ELR (cell line): Measurements from ENCODE around the gene EFHD2.
A peak's percentile ranks its signal among the peaks of the same experiment; 100 is the strongest.
"Not testable (repeated sequence)": the region's sequence is repeated elsewhere in the genome, so short reads cannot be mapped to it uniquely, and the experiment has no call there.

ENCODE experiments used
- DNase-seq: peaks from one replicate; pipeline ENCODE4 v3.0.0-alpha.2; 2015; ENCODE audit warnings: low read depth

The EFHD2 gene

GRCh38 chr1:15412175-15412800, 2.6 kb downstream of the EFHD2 start:
- DNase-seq, result peak; percentile 61

GRCh38 chr1:15412843-15413242, 3.2 kb downstream of the EFHD2 start:
- no peak for DNase-seq

GRCh38 chr1:15413563-15414444, 4.1 kb downstream of the EFHD2 start:
- DNase-seq, result no peak

GRCh38 chr1:15414445-15414983, 4.8 kb downstream of the EFHD2 start:
- no peak for DNase-seq

- peak; percentile 90 for DNase-seq
Measured at GRCh38 chr1:15417059-15417934, 7.6 kb downstream of the EFHD2 start.

GRCh38 chr1:15418806-15419515, 9.3 kb downstream of the EFHD2 start:
- peak; percentile 37 for DNase-seq

- no peak for DNase-seq
Measured at GRCh38 chr1:15420853-15421465, 11.3 kb downstream of the EFHD2 start.

- no peak for DNase-seq
Measured at GRCh38 chr1:15422871-15423270, 13.2 kb downstream of the EFHD2 start.

- peak; percentile 20 for DNase-seq
Measured at GRCh38 chr1:15423355-15424077, 13.8 kb downstream of the EFHD2 start.

- no peak for DNase-seq
Measured at GRCh38 chr1:15424146-15424667, 14.5 kb downstream of the EFHD2 start.

- DNase-seq, result no peak
Measured at GRCh38 chr1:15424981-15425380, 15.3 kb downstream of the EFHD2 start.

- no peak for DNase-seq
Measured at GRCh38 chr1:15425521-15425920, 15.8 kb downstream of the EFHD2 start.

GRCh38 chr1:15425958-15426357, 16.3 kb downstream of the EFHD2 start:
- no peak for DNase-seq

GRCh38 chr1:15426492-15427279, 17.0 kb downstream of the EFHD2 start:
- DNase-seq, result peak; percentile 60

- no peak for DNase-seq
Measured at GRCh38 chr1:15427280-15427666, 17.6 kb downstream of the EFHD2 start.

- DNase-seq, result not testable (repeated sequence)
Measured at GRCh38 chr1:15428252-15428651, 18.6 kb downstream of the EFHD2 start.

- no peak for DNase-seq
Measured at GRCh38 chr1:15428815-15429435, 19.2 kb downstream of the EFHD2 start.

GRCh38 chr1:15429701-15430149, 20.0 kb downstream of the EFHD2 start:
- DNase-seq, result peak; percentile 81
